ENCODE data around the gene HSD17B11. TPM values are rescaled to one million over a fixed set of nuclear protein-coding genes. Genes with fewer than 3 reads are reported as not detected.

Gene HSD17B11
- total RNA-seq, 2 experiments from 2014 or later = 18.2 to 18.7 TPM

Other genes starting within 250 kb of the HSD17B11 start
- 10 to 100 TPM; 16.2 to 17.4 TPM for gene KLHL8, start 170.6 kb downstream of the HSD17B11 start, total RNA-seq
- gene HSD17B13, start 68.3 kb downstream of the HSD17B11 start, total RNA-seq = not detected
- 10 to 100 TPM; 13.4 to 13.6 TPM for gene NUDT9, start 31.4 kb upstream of the HSD17B11 start, total RNA-seq
- not detected for gene SPARCL1, start 138.2 kb upstream of the HSD17B11 start, total RNA-seq
- not detected for gene DSPP, start 217.3 kb upstream of the HSD17B11 start, total RNA-seq

All from activated naive CD8-positive, alpha-beta T cell treated with anti-CD3 and anti-CD28 coated beads for 36 hours (primary cell).